ENCODE data around the gene PCDHGA3.
"Not testable (repeated sequence)": the region's sequence is repeated elsewhere in the genome, so short reads cannot be mapped to it uniquely, and the experiment has no call there.

Gene PCDHGA3

DNA sequence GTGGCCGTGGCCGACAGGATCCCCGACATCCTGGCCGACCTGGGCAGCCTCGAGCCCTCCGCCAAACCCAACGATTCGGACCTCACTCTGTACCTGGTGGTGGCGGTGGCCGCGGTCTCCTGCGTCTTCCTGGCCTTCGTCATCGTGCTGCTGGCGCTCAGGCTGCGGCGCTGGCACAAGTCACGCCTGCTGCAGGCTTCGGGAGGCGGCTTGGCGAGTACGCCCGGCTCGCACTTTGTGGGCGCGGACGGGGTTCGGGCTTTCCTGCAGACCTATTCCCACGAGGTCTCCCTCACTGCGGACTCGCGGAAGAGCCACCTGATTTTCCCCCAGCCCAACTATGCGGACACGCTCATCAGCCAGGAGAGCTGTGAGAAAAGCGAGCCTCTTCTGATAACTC lies 2.4 kb downstream of the PCDHGA3 start:
- not testable (repeated sequence) for DNase-seq (ENCODE audit: low read depth in 2 of 2, low spot score in 1 of 2)

DNA sequence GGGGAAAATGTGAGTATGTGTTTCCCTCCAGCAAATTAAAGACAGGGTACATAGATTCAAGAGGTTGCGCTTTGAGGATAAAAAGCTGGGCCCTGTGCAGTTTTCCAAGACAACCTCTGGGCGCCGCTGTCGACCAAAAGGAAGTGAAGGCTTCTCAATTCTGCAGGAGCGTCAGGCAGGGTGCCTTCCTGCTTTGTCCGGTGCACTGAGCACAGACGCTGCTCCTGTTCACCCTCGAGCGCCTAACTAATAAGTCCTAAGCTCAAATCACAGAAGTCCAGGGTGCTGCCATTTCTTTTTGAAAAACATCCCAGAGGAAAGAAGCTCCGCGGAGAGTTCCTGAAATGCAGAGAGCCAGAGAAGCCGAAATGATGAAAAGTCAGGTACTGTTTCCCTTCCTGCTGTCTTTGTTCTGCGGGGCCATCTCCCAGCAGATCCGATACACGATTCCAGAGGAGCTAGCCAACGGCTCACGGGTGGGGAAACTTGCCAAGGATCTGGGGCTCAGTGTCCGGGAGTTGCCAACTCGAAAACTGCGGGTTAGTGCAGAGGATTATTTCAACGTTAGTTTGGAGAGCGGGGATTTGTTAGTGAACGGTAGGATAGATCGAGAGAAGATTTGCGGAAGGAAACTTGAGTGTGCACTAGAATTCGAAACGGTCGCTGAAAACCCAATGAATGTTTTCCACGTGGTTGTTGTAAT lies 6.4 kb downstream of the PCDHGA3 start, which contains the start of gene PCDHGB1:
PCDHGB1 (plus strand) TSS at position 183 of the 703 bp plus-strand sequence; CDS start at position 345, 162 bp downstream.
- DNase-seq (ENCODE audit: low read depth in 2 of 2, low spot score in 1 of 2) = no peak

DNA sequence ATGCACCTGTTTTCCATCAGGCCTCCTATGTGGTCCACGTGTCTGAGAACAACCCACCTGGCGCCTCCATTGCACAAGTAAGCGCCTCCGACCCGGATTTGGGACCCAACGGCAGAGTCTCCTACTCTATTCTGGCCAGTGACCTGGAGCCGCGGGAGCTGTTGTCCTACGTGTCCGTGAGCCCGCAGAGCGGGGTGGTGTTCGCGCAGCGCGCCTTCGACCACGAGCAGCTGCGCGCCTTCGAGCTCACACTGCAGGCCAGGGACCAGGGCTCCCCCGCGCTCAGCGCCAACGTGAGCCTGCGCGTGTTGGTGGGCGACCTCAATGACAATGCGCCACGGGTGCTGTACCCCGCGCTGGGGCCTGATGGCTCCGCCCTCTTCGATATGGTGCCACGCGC lies 8.0 kb downstream of the PCDHGA3 start:
- no peak for DNase-seq (ENCODE audit: low read depth in 2 of 2, low spot score in 1 of 2)

DNA sequence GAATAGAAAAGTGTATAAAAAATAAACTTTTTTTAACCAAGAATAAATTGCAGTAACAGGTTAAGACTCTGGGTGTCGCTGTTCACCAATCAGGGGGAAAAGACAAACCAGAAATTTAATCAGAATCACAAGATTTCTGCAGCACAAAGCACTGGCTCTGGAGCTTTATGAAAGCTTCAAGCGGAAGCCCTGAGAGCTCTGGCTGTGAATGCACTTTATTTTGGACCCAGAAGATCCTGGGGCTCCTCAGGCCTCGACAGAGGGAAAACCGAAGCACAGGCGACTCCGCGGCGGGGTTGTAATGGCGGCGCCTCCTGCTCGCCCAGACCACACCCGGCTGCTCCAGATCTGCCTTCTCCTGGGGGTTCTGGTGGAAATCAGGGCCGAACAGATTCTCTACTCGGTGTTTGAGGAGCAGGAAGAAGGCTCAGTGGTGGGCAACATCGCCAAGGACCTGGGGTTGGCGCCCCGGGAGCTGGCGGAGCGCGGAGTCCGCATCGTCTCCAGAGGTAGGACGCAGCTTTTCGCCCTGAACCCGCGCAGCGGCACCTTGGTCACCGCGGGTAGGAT lies 11.4 kb downstream of the PCDHGA3 start, which contains the start of gene PCDHGA4:
PCDHGA4 (plus strand) TSS at position 122 of the 570 bp plus-strand sequence; CDS start at position 209, 87 bp downstream.
- no peak for DNase-seq (ENCODE audit: low read depth in 2 of 2, low spot score in 1 of 2)

DNA sequence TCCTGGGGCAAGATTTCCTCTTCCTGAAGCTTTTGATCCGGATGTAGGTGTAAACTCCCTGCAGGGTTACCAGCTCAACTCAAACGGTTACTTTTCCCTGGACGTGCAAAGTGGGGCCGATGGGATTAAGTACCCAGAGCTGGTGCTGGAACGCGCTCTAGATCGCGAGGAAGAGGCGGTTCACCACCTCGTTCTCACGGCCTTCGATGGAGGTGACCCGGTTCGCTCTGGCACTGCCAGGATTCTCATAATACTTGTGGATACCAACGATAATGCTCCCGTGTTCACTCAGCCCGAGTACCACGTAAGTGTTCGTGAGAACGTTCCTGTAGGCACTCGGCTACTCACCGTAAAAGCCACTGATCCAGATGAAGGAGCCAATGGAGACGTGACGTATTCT lies 12.0 kb downstream of the PCDHGA3 start:
- DNase-seq (ENCODE audit: low read depth in 2 of 2, low spot score in 1 of 2) = no peak

DNA sequence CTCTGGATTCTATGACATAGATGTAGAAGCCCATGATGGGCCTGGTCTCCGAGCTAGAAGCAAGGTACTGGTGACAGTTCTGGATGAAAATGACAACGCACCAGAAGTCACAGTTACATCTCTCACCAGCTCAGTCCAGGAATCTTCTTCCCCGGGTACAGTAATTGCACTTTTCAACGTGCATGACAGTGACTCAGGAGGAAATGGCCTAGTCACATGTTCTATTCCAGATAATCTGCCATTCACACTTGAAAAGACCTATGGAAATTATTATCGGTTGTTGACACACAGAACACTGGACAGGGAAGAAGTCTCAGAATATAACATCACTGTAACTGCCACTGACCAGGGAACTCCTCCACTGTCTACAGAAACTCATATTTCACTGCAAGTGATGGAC lies 12.5 kb downstream of the PCDHGA3 start:
- no peak for DNase-seq (ENCODE audit: low read depth in 2 of 2, low spot score in 1 of 2)

DNA sequence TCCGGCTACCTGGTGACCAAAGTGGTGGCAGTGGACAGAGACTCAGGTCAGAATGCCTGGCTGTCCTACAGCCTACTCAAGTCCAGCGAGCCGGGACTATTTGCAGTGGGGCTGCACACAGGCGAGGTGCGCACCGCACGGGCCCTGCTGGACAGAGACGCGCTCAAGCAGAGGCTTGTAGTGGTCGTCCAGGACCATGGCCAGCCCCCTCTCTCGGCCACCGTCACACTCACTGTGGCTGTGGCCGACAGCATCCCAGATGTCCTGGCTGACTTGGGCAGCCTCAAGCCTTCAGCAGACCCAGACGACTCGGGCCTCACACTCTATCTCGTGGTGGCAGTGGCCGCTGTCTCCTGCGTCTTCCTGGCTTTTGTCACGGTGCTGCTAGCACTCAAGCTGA lies 13.3 kb downstream of the PCDHGA3 start:
- no peak for DNase-seq (ENCODE audit: low read depth in 2 of 2, low spot score in 1 of 2)

DNA sequence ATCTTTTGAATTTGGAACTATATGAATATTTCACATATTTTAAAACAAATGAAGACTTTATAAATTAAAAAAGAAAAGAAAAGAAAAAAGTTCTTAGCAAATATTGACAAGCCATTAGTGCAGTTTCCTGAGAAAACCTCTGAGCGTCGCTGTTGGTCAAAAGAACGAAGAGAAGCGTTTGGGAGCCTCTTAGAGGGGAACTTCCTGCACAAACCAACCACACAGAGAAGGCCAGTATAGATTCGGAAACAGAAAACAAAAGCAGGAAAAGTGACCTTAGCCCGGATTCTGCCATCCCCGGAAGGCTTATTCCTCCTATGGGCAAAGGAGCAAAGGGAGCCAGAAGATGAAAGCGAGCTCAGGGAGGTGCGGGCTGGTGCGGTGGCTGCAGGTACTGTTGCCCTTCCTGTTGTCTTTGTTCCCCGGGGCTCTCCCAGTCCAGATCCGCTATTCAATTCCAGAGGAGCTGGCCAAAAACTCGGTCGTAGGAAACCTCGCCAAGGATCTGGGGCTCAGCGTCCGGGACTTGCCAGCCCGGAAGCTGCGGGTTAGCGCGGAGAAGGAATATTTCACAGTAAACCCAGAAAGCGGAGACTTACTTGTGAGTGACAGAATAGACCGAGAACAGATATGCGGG lies 16.3 kb downstream of the PCDHGA3 start, which contains the start of gene PCDHGB2:
PCDHGB2 (plus strand) TSS at position 205 of the 637 bp plus-strand sequence; CDS start at position 347, 142 bp downstream.
- no peak for DNase-seq (ENCODE audit: low read depth in 2 of 2, low spot score in 1 of 2)

DNA sequence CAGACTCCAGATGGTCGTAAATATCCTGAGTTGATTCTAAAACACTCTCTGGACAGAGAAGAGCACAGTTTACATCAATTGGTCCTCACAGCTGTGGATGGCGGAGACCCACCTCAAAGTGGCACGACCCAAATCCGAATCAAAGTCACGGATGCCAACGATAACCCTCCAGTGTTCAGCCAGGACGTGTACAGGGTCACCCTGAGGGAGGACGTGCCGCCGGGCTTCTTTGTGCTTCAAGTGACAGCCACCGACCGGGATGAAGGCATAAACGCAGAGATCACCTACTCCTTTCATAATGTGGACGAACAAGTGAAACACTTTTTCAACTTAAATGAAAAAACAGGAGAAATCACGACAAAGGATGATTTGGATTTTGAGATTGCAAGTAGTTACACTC lies 17.1 kb downstream of the PCDHGA3 start:
- no peak for DNase-seq (ENCODE audit: low read depth in 2 of 2, low spot score in 1 of 2)

DNA sequence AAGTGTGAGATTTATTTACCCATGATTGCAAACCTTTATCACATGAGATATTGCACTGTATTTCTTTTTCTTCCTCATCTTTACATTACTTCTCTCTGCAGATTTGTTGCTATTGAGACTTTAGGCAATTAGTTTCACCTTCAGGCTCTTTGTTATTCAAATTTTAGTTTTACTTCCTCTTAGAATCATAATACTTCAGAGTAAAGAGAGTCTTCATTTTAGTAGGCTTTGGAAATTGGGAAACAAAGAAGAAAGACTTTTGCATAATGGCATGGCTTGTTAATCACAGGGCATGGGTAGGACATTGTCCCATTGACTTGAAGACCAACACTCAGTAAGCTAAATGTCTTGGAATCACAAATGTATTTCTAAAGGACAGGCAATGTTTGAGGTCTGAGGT lies 19.1 kb downstream of the PCDHGA3 start:
- DNase-seq (ENCODE audit: low read depth in 2 of 2, low spot score in 1 of 2) = no peak

DNA sequence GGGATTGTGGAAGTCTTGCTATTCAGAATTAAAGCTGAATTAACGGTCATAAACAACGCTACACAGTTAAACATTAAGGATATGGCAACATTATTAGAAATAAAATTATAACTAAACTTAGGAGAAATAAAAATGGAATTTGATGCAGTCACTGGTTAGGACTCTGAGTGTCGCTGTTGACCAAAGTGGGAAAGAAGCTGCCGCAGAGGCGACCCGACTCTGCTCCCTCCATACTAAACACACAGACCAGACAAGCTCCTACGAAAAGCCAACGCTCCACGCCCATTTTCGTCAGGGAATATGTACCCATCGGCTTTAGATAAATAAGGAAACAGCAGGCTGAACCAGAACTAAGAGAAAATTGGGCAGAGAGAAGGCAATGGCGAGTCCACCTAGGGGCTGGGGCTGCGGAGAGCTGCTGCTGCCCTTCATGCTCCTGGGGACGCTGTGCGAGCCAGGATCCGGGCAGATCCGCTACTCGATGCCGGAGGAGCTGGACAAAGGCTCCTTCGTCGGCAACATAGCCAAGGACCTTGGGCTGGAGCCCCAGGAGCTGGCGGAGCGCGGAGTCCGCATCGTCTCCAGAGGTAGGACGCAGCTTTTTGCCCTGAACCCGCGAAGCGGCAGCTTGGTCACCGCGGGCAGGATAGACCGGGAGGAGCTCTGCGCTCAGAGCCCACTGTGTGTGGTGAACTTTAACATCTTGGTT lies 20.5 kb downstream of the PCDHGA3 start, which contains the start of gene PCDHGA5:
PCDHGA5 (plus strand) TSS at position 211 of the 709 bp plus-strand sequence; CDS start at position 380, 169 bp downstream.
- DNase-seq (ENCODE audit: low read depth in 2 of 2, low spot score in 1 of 2) = no peak

DNA sequence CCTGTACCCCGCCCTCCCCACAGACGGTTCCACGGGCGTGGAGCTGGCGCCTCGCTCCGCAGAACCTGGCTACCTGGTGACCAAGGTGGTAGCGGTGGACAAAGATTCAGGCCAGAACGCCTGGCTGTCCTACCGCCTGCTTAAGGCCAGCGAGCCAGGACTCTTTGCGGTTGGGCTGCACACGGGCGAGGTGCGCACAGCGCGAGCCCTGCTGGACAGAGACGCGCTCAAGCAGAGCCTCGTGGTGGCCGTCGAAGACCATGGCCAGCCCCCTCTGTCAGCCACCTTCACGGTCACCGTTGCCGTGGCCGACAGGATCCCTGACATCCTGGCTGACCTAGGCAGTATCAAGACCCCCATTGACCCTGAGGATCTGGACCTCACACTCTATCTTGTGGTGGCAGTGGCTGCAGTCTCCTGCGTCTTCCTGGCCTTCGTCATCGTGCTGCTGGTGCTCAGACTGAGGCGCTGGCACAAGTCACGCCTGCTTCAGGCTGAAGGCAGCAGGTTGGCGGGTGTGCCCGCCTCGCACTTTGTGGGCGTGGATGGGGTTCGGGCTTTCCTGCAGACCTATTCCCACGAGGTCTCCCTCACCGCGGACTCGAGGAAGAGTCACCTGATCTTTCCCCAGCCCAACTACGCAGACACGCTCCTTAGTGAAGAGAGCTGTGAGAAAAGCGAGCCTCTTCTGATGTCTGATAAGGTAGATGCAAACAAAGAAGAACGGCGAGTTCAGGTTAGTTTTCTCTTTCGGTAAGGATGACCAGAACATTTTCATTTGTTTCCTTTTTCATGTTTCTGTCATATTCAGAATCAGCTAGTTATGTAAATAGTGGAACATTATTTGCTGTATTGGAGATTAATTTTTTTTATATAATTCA lies 22.6 kb downstream of the PCDHGA3 start:
- no peak for DNase-seq (ENCODE audit: low read depth in 2 of 2, low spot score in 1 of 2)

DNA sequence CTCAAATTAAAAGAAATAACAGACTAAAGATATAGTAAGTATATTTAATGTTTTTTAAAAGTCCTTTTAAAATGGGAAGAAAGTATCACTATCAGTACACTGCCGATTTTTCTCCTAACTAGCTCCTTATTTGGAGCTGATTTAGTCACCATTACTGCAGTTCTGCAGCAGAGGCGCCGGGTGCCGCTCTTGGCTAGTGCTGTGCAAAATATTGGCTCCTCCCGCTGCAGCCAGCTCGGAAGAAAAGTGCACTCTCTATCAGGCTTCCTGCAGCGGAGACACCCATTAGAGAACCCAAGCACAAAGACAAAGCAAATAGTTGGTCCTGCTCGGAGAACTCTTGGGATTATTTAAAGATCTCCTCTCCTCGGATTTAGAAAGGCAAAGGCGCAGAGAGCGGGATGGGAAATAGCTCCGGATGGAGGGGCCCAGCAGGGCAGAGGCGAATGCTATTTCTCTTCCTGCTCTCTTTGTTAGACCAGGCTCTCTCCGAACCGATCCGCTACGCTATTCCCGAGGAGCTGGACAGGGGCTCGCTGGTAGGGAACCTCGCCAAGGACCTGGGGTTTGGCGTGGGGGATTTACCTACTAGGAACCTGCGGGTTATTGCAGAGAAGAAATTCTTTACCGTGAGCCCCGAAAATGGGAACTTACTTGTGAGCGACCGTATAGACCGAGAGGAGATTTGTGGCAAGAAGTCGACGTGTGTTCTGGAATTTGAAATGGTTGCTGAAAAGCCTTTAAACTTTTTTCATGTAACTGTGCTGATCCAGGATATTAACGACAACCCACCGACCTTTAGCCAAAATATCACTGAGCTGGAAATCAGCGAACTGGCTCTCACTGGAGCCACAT lies 26.6 kb downstream of the PCDHGA3 start, which contains the start of gene PCDHGB3:
PCDHGB3 (plus strand) TSS at position 249 of the 855 bp plus-strand sequence; CDS start at position 402, 153 bp downstream.
- DNase-seq (ENCODE audit: low read depth in 2 of 2, low spot score in 1 of 2) = no peak

DNA sequence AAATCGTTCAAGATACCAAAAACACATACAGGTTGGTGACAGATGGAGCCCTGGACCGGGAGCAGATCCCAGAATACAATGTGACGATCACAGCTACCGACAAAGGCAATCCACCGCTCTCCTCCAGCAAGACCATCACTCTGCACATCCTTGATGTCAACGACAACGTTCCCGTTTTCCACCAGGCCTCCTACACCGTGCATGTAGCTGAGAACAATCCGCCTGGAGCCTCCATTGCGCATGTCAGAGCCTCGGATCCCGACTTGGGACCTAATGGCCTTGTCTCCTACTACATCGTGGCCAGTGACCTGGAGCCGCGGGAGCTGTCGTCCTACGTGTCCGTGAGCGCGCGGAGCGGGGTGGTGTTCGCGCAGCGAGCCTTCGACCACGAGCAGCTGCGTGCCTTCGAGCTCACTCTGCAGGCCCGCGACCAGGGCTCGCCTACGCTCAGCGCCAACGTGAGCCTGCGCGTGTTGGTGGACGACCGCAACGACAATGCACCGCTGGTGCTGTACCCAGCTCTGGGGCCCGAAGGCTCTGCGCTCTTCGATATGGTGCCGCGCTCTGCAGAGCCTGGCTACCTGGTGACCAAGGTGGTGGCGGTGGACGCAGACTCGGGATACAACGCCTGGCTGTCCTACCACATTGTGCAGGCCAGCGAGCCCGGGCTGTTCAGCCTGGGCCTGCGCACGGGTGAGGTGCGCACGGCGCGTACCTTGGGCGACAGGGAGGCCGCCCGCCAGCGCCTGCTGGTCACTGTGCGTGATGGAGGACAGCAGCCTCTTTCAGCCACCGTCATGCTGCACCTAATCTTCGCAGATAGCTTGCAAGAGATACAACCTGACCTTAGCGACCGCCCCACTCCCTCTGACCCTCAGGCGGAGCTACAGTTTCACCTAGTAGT lies 28.2 kb downstream of the PCDHGA3 start:
- DNase-seq (ENCODE audit: low read depth in 2 of 2, low spot score in 1 of 2) = no peak

DNA sequence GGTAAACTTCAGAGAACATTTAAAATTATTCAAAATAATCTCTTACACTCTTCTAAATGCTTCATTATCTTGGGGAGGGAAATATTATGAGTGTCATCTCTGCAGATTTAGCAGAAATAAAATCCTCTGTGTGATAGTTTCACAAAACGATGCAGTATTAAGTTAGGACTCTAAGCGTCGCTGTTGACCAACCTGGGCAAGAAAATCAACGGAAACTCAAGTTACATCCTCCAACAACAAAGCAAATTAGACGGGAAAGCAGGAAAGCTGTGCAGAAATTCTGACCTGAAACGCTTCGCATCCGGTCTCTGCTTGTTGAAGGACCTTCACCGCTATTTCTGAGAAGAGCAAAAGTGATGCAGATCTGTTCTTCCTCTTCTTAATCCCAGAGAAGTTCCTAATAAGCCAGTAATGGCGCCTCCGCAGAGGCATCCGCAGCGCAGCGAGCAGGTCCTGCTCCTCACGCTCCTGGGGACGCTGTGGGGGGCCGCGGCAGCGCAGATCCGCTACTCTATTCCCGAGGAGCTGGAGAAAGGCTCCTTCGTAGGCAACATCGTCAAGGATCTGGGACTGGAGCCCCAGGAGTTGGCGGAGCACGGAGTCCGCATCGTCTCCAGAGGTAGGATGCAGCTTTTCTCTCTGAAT lies 30.2 kb downstream of the PCDHGA3 start, which contains the start of gene PCDHGA6:
PCDHGA6 (plus strand) TSS at position 219 of the 645 bp plus-strand sequence; CDS start at position 412, 193 bp downstream.
- no peak for DNase-seq (ENCODE audit: low read depth in 2 of 2, low spot score in 1 of 2)

DNA sequence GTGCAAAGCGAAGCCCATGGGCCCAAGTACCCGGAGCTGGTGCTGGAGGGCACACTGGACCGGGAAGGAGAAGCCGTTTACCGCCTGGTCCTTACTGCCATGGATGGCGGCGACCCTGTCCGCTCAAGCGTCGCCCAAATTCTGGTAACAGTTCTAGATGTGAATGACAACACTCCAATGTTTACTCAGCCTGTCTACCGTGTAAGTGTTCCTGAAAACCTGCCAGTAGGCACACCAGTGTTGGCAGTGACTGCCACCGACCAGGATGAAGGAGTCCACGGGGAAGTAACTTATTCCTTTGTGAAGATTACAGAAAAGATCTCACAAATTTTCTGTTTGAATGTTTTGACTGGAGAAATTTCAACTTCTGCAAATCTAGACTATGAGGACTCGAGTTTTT lies 31.0 kb downstream of the PCDHGA3 start:
- DNase-seq (ENCODE audit: low read depth in 2 of 2, low spot score in 1 of 2) = no peak

DNA sequence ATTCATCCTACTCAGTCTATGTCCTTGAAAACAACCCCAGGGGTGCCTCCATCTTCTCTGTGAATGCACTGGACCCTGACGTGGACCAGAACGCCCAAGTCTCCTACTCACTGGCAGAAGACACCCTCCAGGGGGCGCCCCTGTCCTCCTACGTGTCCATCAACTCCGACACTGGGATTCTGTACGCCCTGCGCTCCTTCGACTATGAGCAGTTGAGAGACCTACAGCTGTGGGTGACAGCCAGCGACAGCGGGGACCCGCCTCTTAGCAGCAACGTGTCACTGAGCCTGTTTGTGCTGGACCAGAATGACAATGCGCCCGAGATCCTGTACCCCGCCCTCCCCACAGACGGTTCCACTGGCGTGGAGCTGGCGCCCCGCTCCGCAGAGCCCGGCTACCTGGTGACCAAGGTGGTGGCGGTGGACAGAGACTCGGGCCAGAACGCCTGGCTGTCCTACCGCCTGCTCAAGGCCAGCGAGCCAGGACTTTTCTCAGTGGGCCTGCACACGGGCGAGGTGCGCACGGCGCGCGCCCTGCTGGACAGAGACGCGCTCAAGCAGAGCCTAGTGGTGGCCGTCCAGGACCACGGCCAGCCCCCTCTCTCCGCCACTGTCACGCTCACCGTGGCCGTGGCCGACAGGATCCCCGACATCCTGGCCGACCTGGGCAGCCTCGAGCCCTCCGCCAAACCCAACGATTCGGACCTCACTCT lies 32.0 kb downstream of the PCDHGA3 start:
- DNase-seq (ENCODE audit: low read depth in 2 of 2, low spot score in 1 of 2) = not testable (repeated sequence)

All from stimulated activated CD8-positive, alpha-beta memory T cell treated with anti-CD3 and anti-CD28 coated beads, Interleukin-4, amount 100 ng/mL, for 1 hour (primary cell).